BLaER1 (cell line): ENCODE results near the gene SLC22A3.

Experiments used
- H3K27ac ChIP-seq: shearing (Covaris generic); formaldehyde crosslinking; 2 replicates; pipeline ENCODE4 v1.8.1; 2022
- H3K27me3 ChIP-seq: shearing (Covaris generic); formaldehyde crosslinking; 2 replicates; pipeline ENCODE4 v1.8.1; 2022
- H3K36me3 ChIP-seq: shearing (Covaris generic); formaldehyde crosslinking; 2 replicates; pipeline ENCODE4 v1.8.1; 2022
- H3K4me1 ChIP-seq: shearing (Covaris generic); formaldehyde crosslinking; 2 replicates; pipeline ENCODE4 v1.8.1; 2022
- H3K4me2 ChIP-seq: shearing (Covaris generic); formaldehyde crosslinking; 2 replicates; pipeline ENCODE4 v1.8.1; 2022
- H3K4me3 ChIP-seq: shearing (Covaris generic); formaldehyde crosslinking; 2 replicates; pipeline ENCODE4 v1.8.1; 2022
- H3K9ac ChIP-seq: shearing (Covaris generic); formaldehyde crosslinking; 2 replicates; pipeline ENCODE4 v1.8.1; 2022
- H3K9me3 ChIP-seq: shearing (Covaris generic); formaldehyde crosslinking; 2 replicates; pipeline ENCODE4 v1.8.1; 2022
- H4K20me1 ChIP-seq: shearing (Covaris generic); formaldehyde crosslinking; 2 replicates; pipeline ENCODE4 v1.8.1; 2022
- Cebpa-rat ChIP-seq: shearing (Covaris generic); IDR thresholded peaks from 2 replicates; pipeline ENCODE4 v1.8.1; 2022

Gene SLC22A3

DNA sequence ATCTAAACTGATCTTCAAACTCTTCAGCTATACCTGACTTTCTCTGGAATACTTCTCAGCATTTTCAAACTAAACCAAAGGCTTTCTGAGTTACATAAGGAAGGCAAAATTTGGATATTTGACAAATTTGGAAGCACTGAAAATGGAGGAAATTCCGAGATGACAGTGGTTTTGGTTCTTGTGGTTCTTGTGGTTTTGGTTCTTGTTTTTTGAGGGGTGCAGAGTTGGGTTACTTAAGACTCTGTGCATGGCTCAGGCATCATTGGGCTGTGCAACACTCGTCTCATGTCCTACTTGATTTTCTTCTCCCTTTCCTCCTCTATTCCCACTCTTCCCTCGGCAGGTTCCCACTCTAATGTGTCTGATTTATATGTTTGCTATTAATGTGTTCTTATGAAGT is 78.0 kb downstream of the SLC22A3 start:
- Histone ChIP-seq H3K9me3 (no peaks in the 10 kb centered on the region), H3K4me2 (peak overlapping the region; percentile 11; the same call in 1 of the 2 replicates), H3K27ac (no peak overlapping the region), H3K36me3 (no peaks in the 10 kb centered on the region), H4K20me1 (no peaks in the 10 kb centered on the region), H3K4me3 (no peak overlapping the region), H3K4me1 (peaks cover 29% of the 10 kb centered on the region), H3K9ac (no peak overlapping the region), H3K27me3 (no peaks in the 10 kb centered on the region)
- no peak for TF ChIP-seq Cebpa-rat

DNA sequence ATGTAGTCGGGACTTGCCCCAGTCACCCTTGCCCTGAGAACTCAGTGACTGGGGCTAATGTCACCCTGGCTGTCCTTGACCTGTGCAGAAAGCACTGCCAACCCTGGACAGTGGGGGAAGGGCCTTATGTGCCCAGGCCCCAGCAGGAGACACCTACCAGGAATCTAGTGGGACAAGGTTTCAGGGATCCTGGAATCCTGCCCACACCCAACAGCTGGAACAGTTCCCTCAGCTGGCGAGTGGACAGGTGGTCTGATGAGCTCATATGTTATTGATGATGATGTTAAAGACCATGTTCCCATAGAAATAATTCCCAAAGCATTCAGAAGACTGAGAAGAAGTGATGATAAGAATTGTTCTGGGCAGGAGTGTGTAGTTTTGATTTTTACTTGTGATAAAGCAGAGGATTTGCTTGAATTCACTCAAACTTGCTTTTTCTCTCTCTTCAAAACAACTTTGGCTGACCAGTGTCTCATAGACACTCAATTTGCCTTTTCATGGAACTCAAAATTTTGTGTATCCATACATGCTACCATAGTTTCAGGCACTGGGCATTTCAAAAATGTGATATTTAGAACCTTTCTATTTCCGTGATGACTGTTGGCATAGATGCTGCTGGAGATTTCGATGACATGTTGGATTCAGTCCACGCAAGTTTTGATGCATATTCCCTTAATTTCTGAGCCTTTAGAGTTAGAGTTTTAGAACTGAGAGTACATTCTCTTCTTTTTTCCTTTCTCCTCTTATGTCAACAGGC is 79.3 kb downstream of the SLC22A3 start:
- Histone ChIP-seq H3K27ac (no peak overlapping the region), H3K9me3 (no peaks in the 10 kb centered on the region), H4K20me1 (no peaks in the 10 kb centered on the region), H3K4me1 (peaks cover 29% of the 10 kb centered on the region), H3K27me3 (no peaks in the 10 kb centered on the region), H3K36me3 (no peaks in the 10 kb centered on the region), H3K4me2 (peak overlapping the region; percentile 18; the same call in 1 of the 2 replicates), H3K9ac (no peak overlapping the region), H3K4me3 (no peak overlapping the region)
- no peak for TF ChIP-seq Cebpa-rat

DNA sequence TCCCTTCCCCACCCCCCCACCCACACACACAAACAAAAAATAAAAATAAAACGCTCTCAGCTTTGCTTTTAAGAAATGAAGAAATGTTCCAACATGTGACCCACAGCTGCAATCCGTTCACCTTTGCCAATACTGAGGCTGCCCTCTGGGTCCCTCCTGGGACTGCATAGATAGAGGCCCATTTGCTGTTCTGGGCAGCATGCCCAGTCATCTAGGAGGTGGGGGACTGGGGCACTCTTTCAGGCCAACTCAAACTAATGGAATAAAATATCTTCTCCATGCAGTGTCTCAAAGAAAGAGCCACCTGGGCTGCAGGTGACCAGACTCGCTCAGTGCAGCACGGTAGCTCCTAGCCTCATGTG is 79.9 kb downstream of the SLC22A3 start:
- Histone ChIP-seq H3K27me3 (no peaks in the 10 kb centered on the region), H3K9ac (no peak overlapping the region), H3K4me2 (peak overlapping the region; percentile 42; the same call in 1 of the 2 replicates), H3K4me3 (no peak overlapping the region), H3K9me3 (no peaks in the 10 kb centered on the region), H3K36me3 (no peaks in the 10 kb centered on the region), H3K4me1 (peaks cover 29% of the 10 kb centered on the region), H3K27ac (no peak overlapping the region), H4K20me1 (no peaks in the 10 kb centered on the region)
- TF ChIP-seq Cebpa-rat, result no peak

DNA sequence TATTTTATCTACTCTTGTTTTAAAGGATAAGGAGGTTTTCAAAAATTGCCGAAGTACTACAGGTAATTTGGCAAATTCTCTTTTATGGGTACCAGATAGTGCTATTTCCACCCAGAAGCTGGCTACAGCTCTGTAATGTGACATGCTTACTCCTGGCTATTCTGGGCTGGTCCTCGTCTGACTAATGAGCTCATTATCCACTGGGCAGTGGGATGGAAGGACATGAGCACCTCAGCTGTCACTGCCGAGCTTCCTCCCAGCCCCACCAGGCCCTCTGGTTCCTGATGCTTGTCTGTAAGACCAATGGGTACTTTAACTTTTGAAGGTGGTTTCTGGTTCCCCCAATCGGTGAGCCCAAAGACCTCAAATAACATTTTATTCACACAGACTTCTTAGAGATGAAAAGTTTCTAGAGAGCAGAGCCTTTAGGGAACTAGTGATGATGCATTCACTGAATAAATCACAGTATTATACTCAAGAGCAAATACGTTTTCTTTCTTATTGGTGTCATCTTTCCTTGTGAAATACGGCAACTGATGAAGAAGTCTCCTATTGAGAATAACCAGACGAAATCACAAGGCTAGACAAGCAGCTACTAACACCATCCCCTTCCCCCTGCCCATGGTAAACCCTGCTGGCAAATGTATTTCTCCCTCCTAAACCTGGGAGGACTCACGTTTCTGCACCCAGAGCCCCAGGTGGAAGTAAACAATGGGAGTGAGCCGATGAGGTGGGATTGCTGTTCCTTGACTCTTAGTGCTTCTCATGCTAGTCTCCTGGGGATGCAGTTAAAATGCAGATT is 80.8 kb downstream of the SLC22A3 start:
- Histone ChIP-seq H3K4me2 (peak overlapping the region; percentile 20; the same call in 1 of the 2 replicates), H3K27me3 (no peaks in the 10 kb centered on the region), H3K4me3 (no peak overlapping the region), H3K4me1 (peaks cover 29% of the 10 kb centered on the region), H3K27ac (no peak overlapping the region), H3K36me3 (no peaks in the 10 kb centered on the region), H3K9me3 (no peaks in the 10 kb centered on the region), H4K20me1 (no peaks in the 10 kb centered on the region), H3K9ac (no peak overlapping the region)
- no peak for TF ChIP-seq Cebpa-rat

DNA sequence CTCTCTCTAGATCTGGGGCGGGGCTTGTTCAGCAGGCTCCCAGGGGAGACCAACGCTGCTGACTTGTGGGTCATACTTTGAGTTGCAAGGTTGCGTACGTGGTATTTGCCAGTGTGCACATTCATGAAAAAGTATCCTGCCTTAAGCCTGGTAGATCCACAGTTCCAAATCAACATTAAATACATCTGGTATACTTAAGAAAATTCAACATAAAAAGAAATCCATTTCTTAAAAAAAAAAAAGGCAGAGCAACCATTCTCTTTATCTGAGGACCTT is 81.4 kb downstream of the SLC22A3 start:
- no peak overlapping the region for H3K9ac ChIP-seq
- no peaks in the 10 kb centered on the region for H3K27me3 ChIP-seq
- peak overlapping the region; percentile 20; the same call in 1 of the 2 replicates for H3K4me2 ChIP-seq
- H3K36me3 ChIP-seq, result no peaks in the 10 kb centered on the region
- H3K9me3 ChIP-seq, result no peaks in the 10 kb centered on the region
- H4K20me1 ChIP-seq, result no peaks in the 10 kb centered on the region
- no peak overlapping the region for H3K4me3 ChIP-seq
- TF ChIP-seq Cebpa-rat, result no peak
- H3K27ac ChIP-seq, result no peak overlapping the region
- H3K4me1 ChIP-seq, result peaks cover 29% of the 10 kb centered on the region

GRCh38 chr6:160430203-160430602 is 82.0 kb downstream of the SLC22A3 start:
- Histone ChIP-seq H3K27me3 (no peaks in the 10 kb centered on the region), H3K4me3 (no peak overlapping the region), H3K4me2 (no peak overlapping the region), H3K27ac (no peak overlapping the region), H3K9me3 (no peaks in the 10 kb centered on the region), H3K4me1 (peaks cover 29% of the 10 kb centered on the region), H4K20me1 (no peaks in the 10 kb centered on the region), H3K36me3 (no peaks in the 10 kb centered on the region), H3K9ac (no peak overlapping the region)
- TF ChIP-seq Cebpa-rat, result no peak

- no peaks in the 10 kb centered on the region for H4K20me1 ChIP-seq
- no peak overlapping the region for H3K4me3 ChIP-seq
- no peak for TF ChIP-seq Cebpa-rat
- no peak overlapping the region for H3K4me2 ChIP-seq
- H3K27ac ChIP-seq, result no peak overlapping the region
- H3K9me3 ChIP-seq, result no peaks in the 10 kb centered on the region
- peaks cover 29% of the 10 kb centered on the region for H3K4me1 ChIP-seq
- no peak overlapping the region for H3K9ac ChIP-seq
- H3K36me3 ChIP-seq, result no peaks in the 10 kb centered on the region
- H3K27me3 ChIP-seq, result no peaks in the 10 kb centered on the region
Measured at GRCh38 chr6:160430751-160431150, 82.6 kb downstream of the SLC22A3 start.

DNA sequence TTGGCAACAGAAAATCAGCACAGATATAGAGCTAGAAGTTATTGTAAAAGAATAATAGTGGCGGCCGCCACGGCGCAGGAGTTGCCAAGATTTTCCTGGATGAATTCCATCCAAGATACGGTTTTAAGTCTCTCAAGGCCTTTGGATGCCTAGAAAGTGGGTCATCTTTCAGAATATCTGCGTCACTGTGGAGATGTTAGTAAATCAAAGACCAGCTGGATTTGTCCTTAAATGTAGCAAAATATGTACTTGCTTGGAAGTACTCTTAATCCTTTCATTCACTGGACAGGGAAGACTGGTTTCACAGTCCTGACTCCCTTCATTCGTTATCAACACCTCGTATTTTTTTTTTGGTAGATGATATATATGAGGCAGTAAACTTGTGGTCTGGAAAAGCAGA is 83.0 kb downstream of the SLC22A3 start:
- Histone ChIP-seq H3K9ac (no peak overlapping the region), H3K27me3 (no peaks in the 10 kb centered on the region), H3K9me3 (no peaks in the 10 kb centered on the region), H3K4me3 (no peak overlapping the region), H3K36me3 (no peaks in the 10 kb centered on the region), H3K4me1 (peaks cover 30% of the 10 kb centered on the region), H3K4me2 (no peak overlapping the region), H3K27ac (no peak overlapping the region), H4K20me1 (no peaks in the 10 kb centered on the region)
- TF ChIP-seq Cebpa-rat, result no peak

DNA sequence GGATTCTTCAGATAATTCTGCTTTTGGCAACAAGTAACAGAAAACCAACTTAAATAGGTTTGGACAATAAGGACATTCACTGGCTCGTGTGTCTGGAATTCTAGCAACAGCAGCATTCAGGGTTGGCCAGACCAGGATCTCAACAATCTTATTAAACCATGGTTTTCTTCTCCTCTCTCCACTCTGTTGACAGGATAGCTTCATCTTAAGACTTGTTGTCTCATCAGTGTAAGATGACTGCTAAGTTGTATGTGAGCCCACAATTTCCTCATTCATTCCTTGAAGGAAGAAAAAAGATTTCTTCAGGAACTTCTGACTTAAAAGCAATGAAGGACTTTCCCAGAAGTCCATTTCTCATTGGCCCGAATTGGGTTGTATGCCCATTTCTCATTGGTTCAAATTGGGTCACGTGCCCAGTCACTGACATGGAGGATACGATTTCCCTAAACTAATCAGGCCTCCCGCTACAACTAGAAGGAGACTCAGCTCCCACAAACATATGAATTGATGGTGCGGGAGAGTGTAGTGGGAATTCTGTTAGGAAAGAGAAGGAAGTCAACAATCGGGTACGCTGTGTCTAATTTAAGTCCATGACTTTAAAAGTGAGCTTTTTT is 83.7 kb downstream of the SLC22A3 start:
- peaks cover 24% of the 10 kb centered on the region for H3K4me1 ChIP-seq
- H3K27ac ChIP-seq, result no peak overlapping the region
- no peaks in the 10 kb centered on the region for H3K9me3 ChIP-seq
- no peaks in the 10 kb centered on the region for H3K27me3 ChIP-seq
- H3K9ac ChIP-seq, result no peak overlapping the region
- no peaks in the 10 kb centered on the region for H4K20me1 ChIP-seq
- no peak for TF ChIP-seq Cebpa-rat
- H3K36me3 ChIP-seq, result no peaks in the 10 kb centered on the region
- no peak overlapping the region for H3K4me3 ChIP-seq
- no peak overlapping the region for H3K4me2 ChIP-seq

DNA sequence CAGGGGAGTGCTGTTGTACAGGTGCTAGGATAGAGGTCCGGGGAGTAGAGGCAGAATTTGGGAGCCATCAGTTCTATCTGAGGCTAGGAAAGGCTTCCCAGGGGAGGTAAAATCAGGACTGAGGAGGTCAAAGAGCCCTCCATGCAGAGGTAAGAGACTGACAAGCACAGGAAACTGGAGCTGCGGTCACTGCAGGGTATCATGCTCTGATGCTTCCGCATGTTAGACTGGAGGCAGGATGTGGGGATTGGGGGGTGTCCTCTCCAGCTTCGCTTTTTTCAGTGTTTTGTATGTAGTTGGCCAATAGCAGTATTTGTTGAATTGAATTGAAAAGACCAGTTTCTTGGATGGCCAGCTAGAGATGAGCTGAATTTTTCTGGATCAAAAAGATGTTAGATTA is 87.8 kb downstream of the SLC22A3 start:
- H3K27ac ChIP-seq, result no peak overlapping the region
- TF ChIP-seq Cebpa-rat, result no peak

More for the DNA sequence above, 87.8 kb downstream of the SLC22A3 start:
- Histone ChIP-seq H3K36me3 (no peaks in the 10 kb centered on the region), H3K27me3 (no peaks in the 10 kb centered on the region), H3K4me2 (0 out of 2 replicates have a peak overlapping the region, but pooled peaks have one; percentile 29), H3K9me3 (no peaks in the 10 kb centered on the region), H3K4me3 (no peak overlapping the region), H3K4me1 (0 out of 2 replicates have a peak, but pooled peaks cover 4% of the 10 kb centered on the region), H4K20me1 (no peaks in the 10 kb centered on the region), H3K9ac (no peak overlapping the region)
